ENCODE measurements around the gene ZMYND8.

DNA sequence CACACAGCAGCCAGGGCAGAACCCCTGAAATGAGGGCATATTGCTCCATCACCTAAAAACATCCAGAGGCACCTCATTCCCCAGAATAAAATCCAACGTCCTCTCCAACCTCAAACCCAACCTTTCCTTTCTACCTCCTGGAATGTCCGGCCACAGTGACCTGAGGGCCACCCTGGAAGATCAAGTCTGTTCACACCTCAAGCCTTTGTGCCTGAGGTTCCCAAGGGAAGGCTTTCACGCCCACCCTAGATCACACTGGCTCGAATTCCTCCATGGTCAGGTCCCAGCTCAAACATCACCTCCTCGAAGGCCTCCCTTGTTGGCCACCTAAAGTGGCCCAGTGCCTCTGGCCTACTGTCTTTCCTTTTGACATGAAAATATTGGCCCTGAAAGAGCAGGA, 88.9 kb downstream of the ZMYND8 start:
- TF ChIP-seq, protein P1, sequence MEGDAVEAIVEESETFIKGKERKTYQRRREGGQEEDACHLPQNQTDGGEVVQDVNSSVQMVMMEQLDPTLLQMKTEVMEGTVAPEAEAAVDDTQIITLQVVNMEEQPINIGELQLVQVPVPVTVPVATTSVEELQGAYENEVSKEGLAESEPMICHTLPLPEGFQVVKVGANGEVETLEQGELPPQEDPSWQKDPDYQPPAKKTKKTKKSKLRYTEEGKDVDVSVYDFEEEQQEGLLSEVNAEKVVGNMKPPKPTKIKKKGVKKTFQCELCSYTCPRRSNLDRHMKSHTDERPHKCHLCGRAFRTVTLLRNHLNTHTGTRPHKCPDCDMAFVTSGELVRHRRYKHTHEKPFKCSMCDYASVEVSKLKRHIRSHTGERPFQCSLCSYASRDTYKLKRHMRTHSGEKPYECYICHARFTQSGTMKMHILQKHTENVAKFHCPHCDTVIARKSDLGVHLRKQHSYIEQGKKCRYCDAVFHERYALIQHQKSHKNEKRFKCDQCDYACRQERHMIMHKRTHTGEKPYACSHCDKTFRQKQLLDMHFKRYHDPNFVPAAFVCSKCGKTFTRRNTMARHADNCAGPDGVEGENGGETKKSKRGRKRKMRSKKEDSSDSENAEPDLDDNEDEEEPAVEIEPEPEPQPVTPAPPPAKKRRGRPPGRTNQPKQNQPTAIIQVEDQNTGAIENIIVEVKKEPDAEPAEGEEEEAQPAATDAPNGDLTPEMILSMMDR (IDR thresholded peaks at IDR 0.05 in 2 of 3, conservative IDR thresholded peaks at IDR 0.05 in 1 of 3; ENCODE audit: control insufficient read depth in 2 of 3, extremely low read depth in 1 of 3, insufficient read depth in 1 of 3, low read depth in 3 of 3, low read length in 3 of 3) = no peak
- TF ChIP-seq POLR2A (IDR thresholded peaks at IDR 0.05; ENCODE audit: low read depth, low read length) = no peak
- no peak for TF ChIP-seq HCFC1 (IDR thresholded peaks at IDR 0.05; ENCODE audit: low read length)
- TF ChIP-seq TAF1 (IDR thresholded peaks at IDR 0.05; ENCODE audit: borderline replicate concordance, low read depth, low read length) = no peak
- TF ChIP-seq, protein P2, sequence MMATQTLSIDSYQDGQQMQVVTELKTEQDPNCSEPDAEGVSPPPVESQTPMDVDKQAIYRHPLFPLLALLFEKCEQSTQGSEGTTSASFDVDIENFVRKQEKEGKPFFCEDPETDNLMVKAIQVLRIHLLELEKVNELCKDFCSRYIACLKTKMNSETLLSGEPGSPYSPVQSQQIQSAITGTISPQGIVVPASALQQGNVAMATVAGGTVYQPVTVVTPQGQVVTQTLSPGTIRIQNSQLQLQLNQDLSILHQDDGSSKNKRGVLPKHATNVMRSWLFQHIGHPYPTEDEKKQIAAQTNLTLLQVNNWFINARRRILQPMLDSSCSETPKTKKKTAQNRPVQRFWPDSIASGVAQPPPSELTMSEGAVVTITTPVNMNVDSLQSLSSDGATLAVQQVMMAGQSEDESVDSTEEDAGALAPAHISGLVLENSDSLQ (IDR thresholded peaks at IDR 0.05) = no peak
- no peak for TF ChIP-seq EP300 (IDR thresholded peaks at IDR 0.05; ENCODE audit: borderline replicate concordance in 1 of 2, control insufficient read depth in 1 of 2, low read depth in 2 of 2, low read length in 2 of 2)

Data from GM12878 (cell line).